ENCODE results near the gene TMEM200B. TPM values are rescaled to one million over a fixed set of nuclear protein-coding genes. Genes with fewer than 3 reads are reported as not detected.
A peak's percentile ranks its signal among the peaks of the same experiment; 100 is the strongest.

The TMEM200B gene
- total and polyA plus RNA-seq, 11 donors: 0.83 to 3.5 (median 1.5) TPM

DNA sequence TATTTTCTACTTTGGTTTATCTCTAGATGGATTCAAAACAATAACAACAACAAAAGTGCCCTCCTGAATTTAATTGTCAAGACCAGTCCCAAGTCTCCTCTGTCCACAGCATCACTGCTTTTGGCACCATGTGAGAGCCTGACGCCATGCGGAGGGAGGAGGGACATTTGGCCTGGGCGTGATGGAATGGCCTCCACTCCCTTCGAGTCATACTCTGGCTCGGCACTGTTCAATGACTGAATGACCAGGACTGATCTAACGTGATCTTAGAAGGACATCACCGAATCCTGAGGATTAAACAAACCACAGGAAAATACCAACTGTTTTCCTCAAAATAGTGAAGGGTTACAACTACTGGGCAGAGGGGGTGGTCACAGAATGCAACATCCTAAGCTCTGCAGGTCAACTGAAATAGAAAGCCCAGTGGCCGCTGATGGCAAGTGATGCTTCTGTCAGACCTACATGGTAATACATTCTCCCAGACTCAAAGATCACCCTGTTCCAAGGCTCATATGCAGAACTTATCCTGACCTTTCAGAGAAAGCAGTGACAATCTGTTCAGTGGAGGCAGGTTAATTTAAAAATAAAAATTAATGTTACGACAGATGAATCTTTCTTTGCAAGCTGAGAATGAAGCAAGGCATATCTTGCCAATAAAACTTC, 38.9 kb upstream of the TMEM200B start:
- DNase-seq: peak in 3 of 5 donors; percentile 15 to 54 (median 49)
- Histone ChIP-seq H3K36me3 (peaks cover 0 to 95% (median 72%) of the 10 kb centered on the region in 9 donors), H3K27ac (peak overlapping the region in 1 of 12 donors; percentile 5), H3K4me1 (peaks cover 3 to 65% (median 30%) of the 10 kb centered on the region in 12 donors), H3K27me3 (no peaks in the 10 kb centered on the region), H3K4me3 (no peak overlapping the region), H3K9me3 (no peaks in the 10 kb centered on the region)
- 65 to 78% (median 70%) methylated on average over 9 of the region's 9 CpGs for WGBS, 4 donors
- TF ChIP-seq CTCF (IDR thresholded peaks at IDR 0.05): no peak
- TF ChIP-seq POLR2A (IDR thresholded peaks at IDR 0.05): no peak
- peak in 3 of 4 donors; percentile 75 to 83 (median 76) for ATAC-seq
- intact Hi-C loops (cut with DNase I): no loop called here

GRCh38 chr1:29162025-29162424, 38.3 kb upstream of the TMEM200B start:
- no peaks in the 10 kb centered on the region for H3K27me3 ChIP-seq
- ATAC-seq: no peak
- DNase-seq: no peak
- H3K27ac ChIP-seq: peak overlapping the region in 1 of 12 donors; percentile 5
- 46 to 61% (median 50%) methylated on average over 4 of the region's 4 CpGs for WGBS, 4 donors
- no peak overlapping the region for H3K4me3 ChIP-seq
- TF ChIP-seq CTCF (IDR thresholded peaks at IDR 0.05): no peak
- peaks cover 6 to 66% (median 34%) of the 10 kb centered on the region in 12 donors for H3K4me1 ChIP-seq
- H3K9me3 ChIP-seq: no peaks in the 10 kb centered on the region
- intact Hi-C loops (cut with DNase I): no loop called here
- H3K36me3 ChIP-seq: peaks cover 0 to 95% (median 72%) of the 10 kb centered on the region in 9 donors

- Histone ChIP-seq H3K27me3 (no peaks in the 10 kb centered on the region), H3K27ac (no peak overlapping the region), H3K4me1 (peaks cover 8 to 63% (median 41%) of the 10 kb centered on the region in 12 donors), H3K9me3 (no peaks in the 10 kb centered on the region), H3K36me3 (peaks cover 0 to 95% (median 73%) of the 10 kb centered on the region in 9 donors), H3K4me3 (no peak overlapping the region)
- WGBS, 4 donors: 55 to 65% (median 61%) methylated on average over 3 of the region's 3 CpGs
- DNase-seq (no peak), ATAC-seq (no peak)
- no peak for TF ChIP-seq POLR2A (IDR thresholded peaks at IDR 0.05)
- intact Hi-C loops (cut with DNase I): no loop called here
Measured at GRCh38 chr1:29159773-29160172, 36.1 kb upstream of the TMEM200B start.

DNA sequence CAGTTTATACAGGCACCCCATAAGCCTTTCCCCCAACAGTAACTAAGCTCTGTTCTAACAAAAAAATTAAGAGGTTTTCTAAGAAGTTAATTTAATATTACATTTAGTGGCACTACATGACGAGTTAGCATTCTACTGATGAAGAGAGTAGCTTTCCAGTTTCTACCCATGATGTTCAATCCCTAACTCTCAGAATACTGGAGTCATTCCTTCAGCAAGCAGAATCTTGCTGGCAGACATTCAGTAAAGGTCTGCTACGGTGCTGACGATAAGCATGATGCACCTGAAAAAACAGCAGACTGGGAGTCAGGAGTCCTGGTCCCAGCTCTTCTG, 33.5 kb upstream of the TMEM200B start:
- Histone ChIP-seq H3K9me3 (no peaks in the 10 kb centered on the region), H3K27ac (peak overlapping the region in 5 of 12 donors; percentile 5 to 59 (median 36)), H3K4me3 (no peak overlapping the region), H3K36me3 (peaks cover 4 to 99% (median 84%) of the 10 kb centered on the region in 9 donors), H3K27me3 (no peaks in the 10 kb centered on the region), H3K4me1 (peaks cover 8 to 49% (median 32%) of the 10 kb centered on the region in 12 donors)
- WGBS, 4 donors: 49 to 64% (median 61%) methylated on average over 3 of the region's 3 CpGs
- intact Hi-C loops (cut with DNase I): no loop called here
- DNase-seq: no peak
- TF ChIP-seq POLR2A (IDR thresholded peaks at IDR 0.05): no peak
- TF ChIP-seq CTCF (IDR thresholded peaks at IDR 0.05): no peak
- ATAC-seq: no peak

Measured in heart left ventricle (tissue), 16 donors.